Fibroblast of the conjunctiva (primary cell): ENCODE results near the gene RPA1.
A peak's percentile ranks its signal among the peaks of the same experiment; 100 is the strongest.
"Not testable (repeated sequence)": the region's sequence is repeated elsewhere in the genome, so short reads cannot be mapped to it uniquely, and the experiment has no call there.

Source experiments
- DNase-seq: peaks from one replicate; pipeline ENCODE4 v3.0.0-alpha.2; 2010; ENCODE audit warnings: low read depth

Gene RPA1

GRCh38 chr17:1880851-1881630 lies 51.2 kb downstream of the RPA1 start:
- no peak for DNase-seq

DNA sequence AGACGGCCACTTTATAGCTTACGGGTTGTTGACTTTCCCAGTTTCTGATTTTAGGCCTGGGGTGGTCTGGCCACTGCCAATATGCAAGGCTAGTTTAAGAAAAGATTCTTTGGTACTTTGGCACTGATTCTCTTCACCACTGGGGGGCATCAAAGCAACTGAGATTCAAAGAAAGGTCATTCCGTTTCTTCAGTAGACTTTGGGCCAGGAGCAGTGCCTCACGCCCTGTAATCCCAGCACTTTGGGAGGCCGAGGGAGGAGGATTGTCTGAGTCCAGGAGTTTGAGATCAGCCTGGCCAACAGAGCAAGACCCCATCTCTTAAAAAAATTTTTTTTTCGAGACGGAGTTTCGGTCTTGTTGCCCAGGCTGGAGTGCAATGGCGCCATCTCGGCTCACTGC lies 53.0 kb downstream of the RPA1 start:
- peak; percentile 14 for DNase-seq

- no peak for DNase-seq
These were observed 53.7 kb downstream of the RPA1 start for GRCh38 chr17:1883536-1883935.

DNA sequence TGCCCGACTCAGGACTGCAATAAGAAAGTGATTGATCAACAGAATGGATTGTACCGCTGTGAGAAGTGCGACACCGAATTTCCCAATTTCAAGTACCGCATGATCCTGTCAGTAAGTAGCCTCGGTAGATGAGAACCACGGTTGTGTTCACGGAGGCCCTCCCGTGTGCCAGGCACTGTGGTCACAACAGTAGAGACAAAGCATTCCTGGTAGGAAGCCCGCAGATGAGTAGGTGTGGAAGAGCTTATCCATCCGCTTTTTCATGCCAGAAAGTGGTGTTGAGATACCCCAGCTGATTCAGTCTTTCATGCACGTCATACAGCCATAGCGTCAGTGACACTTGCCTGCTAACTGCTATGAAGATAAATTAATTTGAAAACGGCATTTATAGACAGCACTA lies 58.9 kb downstream of the RPA1 start:
- DNase-seq, result no peak

DNA sequence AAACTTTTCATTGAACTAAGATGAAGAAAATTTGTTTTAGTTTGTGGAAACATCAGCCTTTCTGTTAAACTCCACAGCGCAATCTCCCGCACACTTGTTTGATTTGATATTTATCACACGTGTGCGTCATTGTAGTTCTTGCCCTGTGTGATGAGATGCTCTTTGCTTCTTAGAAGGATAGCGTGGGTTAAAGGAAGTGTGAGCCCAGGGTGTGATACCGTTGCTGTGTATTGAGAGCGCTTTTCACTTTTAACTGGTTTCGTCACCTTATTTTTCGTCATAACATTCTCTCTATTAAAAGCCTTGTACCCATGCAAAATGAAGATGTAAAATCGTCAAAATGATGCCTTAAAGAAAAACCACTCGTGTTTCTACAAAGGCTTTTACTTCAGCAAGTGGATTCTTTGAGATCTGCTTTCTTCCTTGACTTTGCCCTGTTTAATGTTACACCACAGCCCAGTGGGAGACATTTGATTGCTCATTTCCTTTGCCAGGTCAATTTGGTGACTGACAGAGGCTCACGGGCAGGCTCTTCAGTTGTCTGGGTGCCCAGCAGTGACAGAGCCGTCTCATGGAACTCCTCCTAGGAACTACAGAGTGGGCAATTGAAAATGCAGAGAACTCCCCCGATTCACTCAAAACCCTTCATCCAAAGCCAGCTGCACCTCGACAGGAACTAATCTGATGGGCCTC lies 61.1 kb downstream of the RPA1 start:
- no peak for DNase-seq

DNA sequence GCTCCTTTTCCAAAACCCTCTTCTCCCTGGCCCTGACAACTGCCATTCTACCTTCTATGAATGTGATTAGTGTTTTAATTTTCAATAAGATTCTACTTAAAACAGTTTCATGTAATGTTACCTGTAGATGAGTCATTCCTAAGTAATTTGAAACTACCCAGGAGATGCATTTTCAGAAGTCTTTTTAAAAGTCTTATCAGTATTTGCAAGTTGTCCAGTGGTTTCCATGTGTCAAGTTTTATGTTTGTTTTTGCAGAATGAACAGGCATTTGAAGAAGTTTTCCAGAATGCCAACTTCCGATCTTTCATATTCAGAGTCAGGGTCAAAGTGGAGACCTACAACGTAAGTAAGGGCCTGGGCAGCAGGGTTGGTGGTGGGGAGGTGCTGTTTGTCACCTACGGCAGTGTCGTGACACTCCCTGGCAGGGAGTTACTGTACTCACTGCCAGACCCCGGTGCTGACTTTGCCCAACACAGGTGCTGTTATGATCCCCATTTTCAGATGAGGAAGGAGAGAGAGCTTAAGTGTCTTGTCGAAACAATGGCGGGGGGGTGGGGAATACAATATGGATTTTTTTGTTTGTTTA lies 65.0 kb downstream of the RPA1 start:
- DNase-seq, result no peak

DNA sequence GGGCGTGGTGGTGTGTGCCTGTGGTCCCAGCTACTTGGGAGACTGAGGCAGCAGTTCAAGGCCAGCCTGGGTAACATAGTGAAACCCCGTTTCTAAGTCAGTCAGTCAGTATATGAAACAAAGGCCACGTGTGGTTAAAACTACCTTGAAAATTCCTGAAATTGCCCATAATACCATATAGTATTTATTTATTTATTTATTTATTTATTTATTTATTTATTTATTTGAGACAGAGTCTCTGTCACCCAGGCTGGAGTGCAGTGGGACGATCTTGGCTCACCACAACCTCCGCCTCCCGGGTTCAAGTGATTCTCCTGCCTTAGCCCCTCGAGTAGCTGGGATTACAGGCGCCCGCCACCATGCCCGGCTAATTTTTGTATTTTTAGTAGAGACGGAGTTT lies 65.7 kb downstream of the RPA1 start:
- not testable (repeated sequence) for DNase-seq

DNA sequence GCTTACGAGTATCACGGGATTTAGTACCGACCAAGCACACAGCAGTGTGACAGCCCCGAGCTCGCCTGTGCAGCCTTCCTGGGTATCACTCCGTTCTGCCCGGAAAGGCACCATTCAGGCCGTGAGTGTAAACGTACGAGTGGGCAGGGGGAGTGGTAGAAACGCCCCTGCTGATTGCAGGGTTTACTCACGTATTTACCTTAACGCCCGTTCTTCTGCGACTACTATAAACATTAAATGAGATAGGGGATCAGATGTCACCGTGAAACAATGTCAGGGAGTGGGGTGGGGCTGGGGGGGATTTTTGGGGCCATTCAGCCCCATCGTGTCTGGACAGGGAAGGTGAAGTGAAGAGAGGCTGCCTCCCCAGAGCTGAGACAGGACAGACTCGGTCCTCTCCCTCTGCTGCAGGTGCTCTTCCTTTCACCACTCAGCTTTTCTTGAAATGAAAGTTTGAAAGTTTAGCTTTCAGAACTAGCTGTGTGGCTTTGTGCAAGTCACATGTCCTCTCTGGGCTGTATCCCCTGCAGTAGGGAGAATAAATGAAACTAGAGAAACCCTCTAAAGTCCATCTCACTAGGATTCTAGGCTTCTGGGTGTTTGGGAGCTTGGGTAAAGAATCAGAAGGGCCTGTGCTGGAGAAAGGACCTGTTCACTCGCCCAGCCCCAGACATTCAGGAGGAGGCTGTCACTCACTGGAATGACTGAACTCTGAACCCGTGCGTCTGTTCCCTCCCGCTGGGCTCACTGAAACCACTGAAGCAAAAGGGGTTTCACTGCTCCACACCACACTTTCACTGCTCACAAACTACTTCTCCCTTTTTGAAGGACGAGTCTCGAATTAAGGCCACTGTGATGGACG lies 66.7 kb downstream of the RPA1 start:
- no peak for DNase-seq

GRCh38 chr17:1897105-1897656 lies 67.4 kb downstream of the RPA1 start:
- no peak for DNase-seq

- no peak for DNase-seq
These were observed 68.5 kb downstream of the RPA1 start for GRCh38 chr17:1898332-1898731.

DNA sequence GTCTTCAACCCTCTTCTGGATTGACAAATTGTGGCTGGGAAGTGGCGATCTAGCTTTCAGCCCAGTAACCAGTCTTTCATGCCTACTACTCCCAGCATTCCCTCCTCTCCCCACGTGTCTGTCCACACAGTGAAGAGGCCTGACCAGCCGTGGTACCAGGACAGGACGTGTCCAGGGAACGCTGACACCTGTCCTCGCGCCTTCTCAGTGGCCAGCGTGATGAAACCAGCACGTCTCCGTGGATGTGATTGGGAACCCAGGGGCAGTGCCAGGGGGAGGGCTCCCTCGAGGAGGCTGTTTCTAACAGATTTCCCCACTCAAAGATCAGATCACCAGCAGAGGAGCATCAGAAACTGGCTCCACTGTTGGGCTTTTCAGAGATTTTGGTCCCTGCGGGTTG lies 69.1 kb downstream of the RPA1 start:
- DNase-seq, result no peak

- no peak for DNase-seq
These were observed 69.7 kb downstream of the RPA1 start for GRCh38 chr17:1899403-1900000.

- no peak for DNase-seq
These were observed 74.7 kb downstream of the RPA1 start for GRCh38 chr17:1904273-1905182.

- DNase-seq, result no peak
These were observed 75.5 kb downstream of the RPA1 start for GRCh38 chr17:1905190-1905913.

GRCh38 chr17:1906662-1907101 lies 76.9 kb downstream of the RPA1 start:
- DNase-seq, result no peak

- DNase-seq, result no peak
These were observed 77.4 kb downstream of the RPA1 start for GRCh38 chr17:1907216-1907631.

- peak; percentile 2 for DNase-seq
These were observed 78.3 kb downstream of the RPA1 start for GRCh38 chr17:1907909-1908698.

DNA sequence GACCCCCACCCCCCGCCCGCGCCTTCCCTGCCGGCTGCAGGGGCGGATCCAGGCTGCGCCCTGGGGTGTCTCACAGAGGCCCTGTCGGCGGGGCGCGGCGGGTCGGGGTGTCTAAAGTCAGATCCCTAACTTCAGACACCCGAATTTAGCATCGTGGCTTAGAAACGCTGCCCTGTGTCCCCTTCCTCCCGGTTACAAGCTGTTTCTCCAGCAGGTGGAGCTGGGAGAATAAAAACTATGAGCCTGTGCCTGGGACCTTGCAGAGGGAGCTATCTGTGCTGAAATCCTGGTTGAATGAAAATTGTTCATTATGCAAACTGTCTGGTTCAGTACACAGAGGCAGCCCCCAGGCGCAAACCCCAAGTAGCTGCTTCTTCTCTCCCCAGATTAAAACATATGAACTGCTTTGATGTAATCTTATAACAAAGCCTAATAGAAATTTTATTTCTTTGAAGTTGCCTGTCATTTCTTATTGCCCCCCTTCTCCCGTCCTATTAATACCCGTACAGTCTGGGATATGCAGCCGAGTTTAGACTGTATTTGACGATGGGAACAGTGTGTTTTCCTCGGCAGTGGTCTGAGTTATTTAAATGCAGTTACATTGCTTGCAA lies 79.0 kb downstream of the RPA1 start:
- DNase-seq, result peak; percentile 66
